WTC11 (cell line): ENCODE measurements around the gene CRYBA2.

ENCODE experiments used
- AFF4 ChIP-seq: sonication (generic); formaldehyde crosslinking; IDR thresholded peaks from 2 replicates; pipeline ENCODE4 v1.8.1; 2023; ENCODE audit warnings: mild to moderate bottlenecking, missing genetic modification reagents, borderline replicate concordance
- ARID4B ChIP-seq: sonication (generic); formaldehyde crosslinking; IDR thresholded peaks from 2 replicates; pipeline ENCODE4 v1.8.0; 2023; ENCODE audit warnings: missing genetic modification reagents, mild to moderate bottlenecking, borderline replicate concordance
- ATF6 ChIP-seq: sonication (generic); formaldehyde crosslinking; IDR thresholded peaks from 2 replicates; pipeline ENCODE4 v1.8.1; 2023; ENCODE audit warnings: mild to moderate bottlenecking, missing genetic modification reagents
- CDX4 ChIP-seq: fragments of 250-450 bp; sonication (Bioruptor Pico); IDR thresholded peaks from 2 replicates; pipeline ENCODE4 v1.9.0; 2021; ENCODE audit warnings: moderate library complexity, mild to moderate bottlenecking, inconsistent platforms, borderline replicate concordance
- CTCF ChIP-seq: fragments of 200-600 bp; IDR thresholded peaks from 2 replicates; pipeline ENCODE4 v1.8.0; 2022; ENCODE audit warnings: antibody characterized with exemption
- E2F1 ChIP-seq: sonication (generic); formaldehyde crosslinking; IDR thresholded peaks from 2 replicates; pipeline ENCODE4 v1.8.0; 2022; ENCODE audit warnings: mild to moderate bottlenecking, missing genetic modification reagents
- E2F5 ChIP-seq: sonication (generic); formaldehyde crosslinking; IDR thresholded peaks from 2 replicates; pipeline ENCODE4 v1.8.1; 2022; ENCODE audit warnings: mild to moderate bottlenecking, moderate library complexity, missing genetic modification reagents
- ETV6 ChIP-seq: sonication (generic); formaldehyde crosslinking; IDR thresholded peaks from 2 replicates; pipeline ENCODE4 v1.8.1; 2022; ENCODE audit warnings: mild to moderate bottlenecking, missing genetic modification reagents
- PRRX2 ChIP-seq: fragments of 250-450 bp; sonication (Bioruptor Pico); IDR thresholded peaks from 2 replicates; pipeline ENCODE4 v1.8.0; 2021; ENCODE audit warnings: mild to moderate bottlenecking
- SMAD4 ChIP-seq: sonication (generic); formaldehyde crosslinking; IDR thresholded peaks from 2 replicates; pipeline ENCODE4 v1.8.0; 2022; ENCODE audit warnings: mild to moderate bottlenecking, missing genetic modification reagents
- SP1 ChIP-seq: sonication (generic); formaldehyde crosslinking; conservative IDR thresholded peaks from 2 replicates; pipeline ENCODE4 v1.8.1; 2022; ENCODE audit warnings: missing genetic modification reagents
- TP53 ChIP-seq: sonication (generic); formaldehyde crosslinking; IDR thresholded peaks from 2 replicates; pipeline ENCODE4 v1.8.1; 2023; ENCODE audit warnings: mild to moderate bottlenecking, missing genetic modification reagents
- USF1 ChIP-seq: sonication (generic); formaldehyde crosslinking; IDR thresholded peaks from 2 replicates; pipeline ENCODE4 v1.8.0; 2022; ENCODE audit warnings: mild to moderate bottlenecking, missing genetic modification reagents
- ZNF121 ChIP-seq: sonication (generic); formaldehyde crosslinking; IDR thresholded peaks from 2 replicates; pipeline ENCODE4 v1.8.0; 2023; ENCODE audit warnings: missing genetic modification reagents

GRCh38 chr2:219038600-219038999 lies 45.4 kb upstream of the CRYBA2 start:
- no peak for TF ChIP-seq SMAD4 (CRISPR knock-in tag)
- no peak for TF ChIP-seq TP53 (CRISPR knock-in tag)
- TF ChIP-seq CTCF, result no peak
- TF ChIP-seq ATF6 (CRISPR knock-in tag), result no peak
- TF ChIP-seq ARID4B (CRISPR knock-in tag), result no peak
- no peak for TF ChIP-seq USF1 (CRISPR knock-in tag)
- no peak for TF ChIP-seq CDX4
- no peak for TF ChIP-seq SP1 (CRISPR knock-in tag)
- no peak for TF ChIP-seq PRRX2 (CRISPR knock-in tag)
- TF ChIP-seq AFF4 (CRISPR knock-in tag), result no peak
- TF ChIP-seq ETV6 (CRISPR knock-in tag), result no peak
- TF ChIP-seq E2F5 (CRISPR knock-in tag), result no peak
- TF ChIP-seq E2F1 (CRISPR knock-in tag), result no peak
- no peak for TF ChIP-seq ZNF121 (CRISPR knock-in tag)
